Measurements from ENCODE around the gene TANC2. TPM values are rescaled to one million over a fixed set of nuclear protein-coding genes. Genes with fewer than 3 reads are reported as not detected.

The TANC2 gene
- total and polyA plus RNA-seq, 10 donors = 0.47 to 35.8 (median 19.0) TPM

DNA sequence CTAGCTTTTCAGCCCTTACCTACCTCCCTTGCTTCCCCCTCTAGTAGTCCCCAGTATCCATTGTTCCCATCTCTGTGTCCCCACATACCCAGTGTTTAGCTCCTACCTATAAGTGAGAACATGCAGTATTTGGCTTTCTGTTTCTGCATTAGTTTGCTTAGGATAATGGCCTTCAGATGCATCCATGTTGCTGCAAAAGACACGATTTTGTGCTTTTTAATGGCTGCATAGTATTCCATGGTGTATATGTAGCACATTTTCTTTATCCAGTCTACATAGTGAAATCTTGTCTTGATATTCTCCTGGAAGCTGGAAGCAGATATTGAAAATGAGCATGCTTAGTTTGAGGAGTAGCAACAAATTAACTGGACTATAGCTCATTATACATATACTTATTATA, 45.7 kb upstream of the TANC2 start:
- H3K27me3 ChIP-seq (replicated peaks in 1 of 7) = peaks cover 0 to 17% (median 0%) of the 10 kb centered on the region in 7 donors
- intact Hi-C loops (cut with DNase I; ENCODE audit: low total_unique reads) = no loop called here
- H3K4me3 ChIP-seq = no peak overlapping the region
- TF ChIP-seq, protein P1, sequence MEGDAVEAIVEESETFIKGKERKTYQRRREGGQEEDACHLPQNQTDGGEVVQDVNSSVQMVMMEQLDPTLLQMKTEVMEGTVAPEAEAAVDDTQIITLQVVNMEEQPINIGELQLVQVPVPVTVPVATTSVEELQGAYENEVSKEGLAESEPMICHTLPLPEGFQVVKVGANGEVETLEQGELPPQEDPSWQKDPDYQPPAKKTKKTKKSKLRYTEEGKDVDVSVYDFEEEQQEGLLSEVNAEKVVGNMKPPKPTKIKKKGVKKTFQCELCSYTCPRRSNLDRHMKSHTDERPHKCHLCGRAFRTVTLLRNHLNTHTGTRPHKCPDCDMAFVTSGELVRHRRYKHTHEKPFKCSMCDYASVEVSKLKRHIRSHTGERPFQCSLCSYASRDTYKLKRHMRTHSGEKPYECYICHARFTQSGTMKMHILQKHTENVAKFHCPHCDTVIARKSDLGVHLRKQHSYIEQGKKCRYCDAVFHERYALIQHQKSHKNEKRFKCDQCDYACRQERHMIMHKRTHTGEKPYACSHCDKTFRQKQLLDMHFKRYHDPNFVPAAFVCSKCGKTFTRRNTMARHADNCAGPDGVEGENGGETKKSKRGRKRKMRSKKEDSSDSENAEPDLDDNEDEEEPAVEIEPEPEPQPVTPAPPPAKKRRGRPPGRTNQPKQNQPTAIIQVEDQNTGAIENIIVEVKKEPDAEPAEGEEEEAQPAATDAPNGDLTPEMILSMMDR (IDR thresholded peaks at IDR 0.05 in 8 of 11, conservative IDR thresholded peaks at IDR 0.05 in 3 of 11) = no peak
- TF ChIP-seq POLR2AphosphoS5 (IDR thresholded peaks at IDR 0.05) (no peak), POLR2A (IDR thresholded peaks at IDR 0.05) (no peak)
- H3K27ac ChIP-seq = no peak overlapping the region
- H3K9me3 ChIP-seq = no peaks in the 10 kb centered on the region
- H3K4me1 ChIP-seq = no peaks in the 10 kb centered on the region
- H3K36me3 ChIP-seq = no peaks in the 10 kb centered on the region
- DNase-seq = no peak
- WGBS, 5 donors = 71 to 97% (median 85%) methylated on average over 1 of the region's 1 CpG

DNA sequence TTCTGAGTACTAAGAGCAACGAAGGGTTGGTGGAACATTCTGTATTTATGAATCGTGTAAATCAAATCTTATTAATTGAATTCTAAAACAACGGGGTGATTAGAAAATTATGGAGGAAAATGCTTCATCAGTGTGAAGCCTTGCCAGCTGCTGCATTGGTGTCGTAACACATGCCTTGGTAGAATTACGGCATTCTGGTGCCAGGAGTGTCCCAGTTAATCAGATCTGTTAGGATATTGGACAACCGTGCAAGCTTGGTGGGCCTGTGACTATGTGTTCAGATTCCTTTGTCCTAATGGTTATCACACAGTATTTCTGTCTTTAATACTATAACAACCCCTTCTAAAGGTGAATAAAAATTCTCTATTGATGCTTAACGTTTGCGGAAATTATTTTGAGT, 44.2 kb upstream of the TANC2 start:
- Histone ChIP-seq H3K27me3 (replicated peaks in 1 of 7) (peaks cover 0 to 17% (median 0%) of the 10 kb centered on the region in 7 donors), H3K27ac (no peak overlapping the region), H3K36me3 (no peaks in the 10 kb centered on the region), H3K9me3 (no peaks in the 10 kb centered on the region), H3K4me1 (no peaks in the 10 kb centered on the region), H3K4me3 (no peak overlapping the region)
- 89 to 95% (median 91%) methylated on average over 8 of the region's 8 CpGs for WGBS, 5 donors
- DNase-seq = no peak
- intact Hi-C loops (cut with DNase I; ENCODE audit: low total_unique reads) = no loop called here
- TF ChIP-seq POLR2A (IDR thresholded peaks at IDR 0.05) (no peak), POLR2AphosphoS5 (IDR thresholded peaks at IDR 0.05) (no peak)
- TF ChIP-seq, protein P1 (IDR thresholded peaks at IDR 0.05 in 8 of 11, conservative IDR thresholded peaks at IDR 0.05 in 3 of 11) = no peak

DNA sequence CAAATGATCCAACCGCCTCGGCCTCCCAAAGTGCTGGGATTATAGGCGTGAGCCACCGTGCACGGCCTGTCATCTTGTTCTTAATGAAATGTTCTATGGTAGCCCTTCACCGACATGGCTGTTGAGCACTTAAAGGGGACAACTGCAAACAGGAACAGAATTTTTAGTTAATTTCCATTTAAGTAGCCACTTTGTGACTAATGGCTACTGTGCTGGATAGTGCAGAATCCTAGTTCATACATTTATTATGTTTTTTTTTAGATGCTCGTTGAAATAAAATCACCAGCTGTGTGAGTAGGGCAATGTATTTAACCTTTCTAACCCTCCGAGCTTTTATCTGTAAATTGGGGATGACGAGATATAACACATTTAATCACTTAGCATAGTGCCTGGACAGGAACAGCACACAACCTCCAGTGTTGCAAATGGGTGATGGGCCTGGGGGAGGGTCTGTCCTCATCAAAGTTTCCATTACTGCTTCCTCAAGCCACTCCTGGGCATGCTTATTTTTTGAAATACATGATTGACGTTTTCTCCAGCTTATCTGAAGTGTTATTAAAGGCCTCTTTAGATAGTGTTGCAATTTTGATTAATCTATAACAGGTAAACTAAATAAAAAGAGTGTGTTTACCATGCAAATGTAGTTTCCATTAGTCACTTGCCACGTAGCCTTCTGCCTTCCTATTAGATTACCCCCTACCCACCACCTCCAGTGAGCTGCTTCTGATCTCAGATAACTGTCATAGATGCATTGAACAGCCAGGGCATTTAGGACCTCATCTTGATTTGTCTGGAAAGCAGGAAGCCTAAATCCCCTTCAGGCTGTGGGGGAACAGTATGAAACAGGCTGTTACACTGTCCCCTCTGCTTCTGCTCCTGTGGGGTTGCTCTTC, 42.5 kb upstream of the TANC2 start:
- no peak for DNase-seq
- 82 to 93% (median 89%) methylated on average over 11 of the region's 11 CpGs for WGBS, 5 donors
- Histone ChIP-seq H3K9me3 (no peaks in the 10 kb centered on the region), H3K4me1 (no peaks in the 10 kb centered on the region), H3K27me3 (replicated peaks in 1 of 7) (peaks cover 0 to 17% (median 0%) of the 10 kb centered on the region in 7 donors), H3K36me3 (no peaks in the 10 kb centered on the region), H3K27ac (no peak overlapping the region), H3K4me3 (no peak overlapping the region)
- intact Hi-C loops (cut with DNase I; ENCODE audit: low total_unique reads) = no loop called here
- TF ChIP-seq POLR2A (IDR thresholded peaks at IDR 0.05) (no peak), POLR2AphosphoS5 (IDR thresholded peaks at IDR 0.05) (no peak)
- TF ChIP-seq, protein P1 (IDR thresholded peaks at IDR 0.05 in 8 of 11, conservative IDR thresholded peaks at IDR 0.05 in 3 of 11) = no peak

DNA sequence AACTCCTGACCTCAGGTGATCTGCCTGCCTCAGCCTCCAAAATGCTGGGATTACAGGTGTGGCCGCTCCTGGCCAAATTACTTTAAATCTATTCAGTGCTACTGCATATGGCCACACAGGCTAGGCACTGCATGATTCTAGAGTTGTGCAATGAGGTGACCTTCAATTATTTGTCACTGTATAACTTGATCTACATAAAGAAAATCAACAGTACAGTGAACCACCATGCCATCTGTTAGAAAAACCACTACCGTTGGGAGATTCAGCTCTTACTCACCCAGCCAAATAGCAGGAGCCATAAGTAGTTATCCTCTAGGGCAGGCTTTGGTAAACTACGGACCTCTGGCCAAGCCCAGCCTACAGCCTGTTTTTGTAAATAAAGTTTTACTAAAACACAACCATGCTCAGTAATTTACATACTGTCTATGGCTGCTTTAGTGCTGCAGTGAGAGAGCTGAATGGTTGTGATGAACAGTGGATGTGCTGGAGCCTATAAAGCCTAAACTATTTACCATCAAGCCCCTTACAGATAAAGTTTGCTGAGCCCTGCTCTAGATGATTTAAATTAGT, 40.7 kb upstream of the TANC2 start:
- no peak for DNase-seq
- peaks cover 0 to 6% (median 0%) of the 10 kb centered on the region in 7 donors for H3K27me3 ChIP-seq (replicated peaks in 1 of 7)
- H3K27ac ChIP-seq = no peak overlapping the region
- H3K4me3 ChIP-seq = no peak overlapping the region
- 88 to 99% (median 92%) methylated on average over 3 of the region's 3 CpGs for WGBS, 5 donors
- H3K36me3 ChIP-seq = no peaks in the 10 kb centered on the region
- TF ChIP-seq, protein P1 (IDR thresholded peaks at IDR 0.05 in 8 of 11, conservative IDR thresholded peaks at IDR 0.05 in 3 of 11) = no peak
- no peak for TF ChIP-seq POLR2A (IDR thresholded peaks at IDR 0.05)
- no peak for TF ChIP-seq POLR2AphosphoS5 (IDR thresholded peaks at IDR 0.05)
- intact Hi-C loops (cut with DNase I; ENCODE audit: low total_unique reads) = no loop called here
- H3K4me1 ChIP-seq = no peaks in the 10 kb centered on the region
- H3K9me3 ChIP-seq = no peaks in the 10 kb centered on the region

Data from spleen (tissue), 11 donors.